Neural crest cell (in vitro differentiated cells): ENCODE data around the gene OR13C2. TPM values are rescaled to one million over a fixed set of nuclear protein-coding genes. Genes with fewer than 3 reads are reported as not detected.
A peak's percentile ranks its signal among the peaks of the same experiment; 100 is the strongest.
"Not testable (repeated sequence)": the region's sequence is repeated elsewhere in the genome, so short reads cannot be mapped to it uniquely, and the experiment has no call there.

Source experiments
- DNase-seq: peaks from one replicate; pipeline ENCODE4 v3.0.0; 2021; ENCODE audit warnings: low read depth, mixed read lengths, low spot score
- H3K27ac Mint-ChIP-seq: one replicate; pipeline ENCODE4 v1.8.0; 2021; ENCODE audit warnings: mild to moderate bottlenecking, mixed read lengths; ENCODE audit not compliant: unreplicated experiment
- H3K27me3 Mint-ChIP-seq: 2 replicates; pipeline ENCODE4 v1.8.0; 2021; ENCODE audit warnings: low read depth, mild to moderate bottlenecking, mixed read lengths
- H3K36me3 Mint-ChIP-seq: 2 replicates; pipeline ENCODE4 v1.8.0; 2021; ENCODE audit warnings: low read depth, mild to moderate bottlenecking, mixed read lengths
- H3K4me1 Mint-ChIP-seq: 2 replicates; pipeline ENCODE4 v1.8.0; 2021; ENCODE audit warnings: mixed read lengths
- H3K4me3 Mint-ChIP-seq: one replicate; pipeline ENCODE4 v1.8.0; 2021; ENCODE audit warnings: mild to moderate bottlenecking, mixed read lengths
- H3K9me3 Mint-ChIP-seq: 2 replicates; pipeline ENCODE4 v1.8.0; 2021; ENCODE audit warnings: mixed read lengths
- total RNA-seq: library from RNA; stranded (reverse); gene quantifications from 2 replicates; pipeline ENCODE4 v1.2.1, GENCODE V29; 2021
- TF ChIP-seq, protein P1 (sequence below): fragments of 200-600 bp; sonication (generic); conservative IDR thresholded peaks from 2 replicates; pipeline ENCODE4 v1.5.0; 2021; ENCODE audit warnings: antibody characterized with exemption, mild to moderate bottlenecking

The OR13C2 gene
- total RNA-seq, 1 donor from 2014 or later: not detected

DNA sequence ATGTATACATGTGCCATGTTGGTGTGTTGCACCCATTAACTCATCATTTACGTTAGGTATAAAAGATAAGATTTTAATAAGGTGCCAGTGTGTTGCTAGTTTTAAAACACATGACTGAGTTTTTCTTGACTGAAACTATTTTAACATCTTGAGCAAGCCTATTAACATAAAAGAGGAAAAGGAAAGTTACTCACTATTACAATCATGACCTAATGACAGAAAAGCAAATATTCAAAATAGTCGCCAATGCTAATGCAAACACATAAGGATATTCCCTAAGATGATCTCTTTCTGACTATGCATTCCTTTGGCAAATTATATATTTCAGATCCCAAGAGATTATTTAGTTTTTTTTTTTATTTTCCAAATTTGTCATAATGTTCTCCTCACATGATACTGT lies 5.8 kb upstream of the OR13C2 start:
- no peak overlapping the region for H3K27ac Mint-ChIP-seq
- H3K4me1 Mint-ChIP-seq: no peaks in the 10 kb centered on the region
- peaks cover 18% of the 10 kb centered on the region for H3K27me3 Mint-ChIP-seq
- TF ChIP-seq, protein P1, sequence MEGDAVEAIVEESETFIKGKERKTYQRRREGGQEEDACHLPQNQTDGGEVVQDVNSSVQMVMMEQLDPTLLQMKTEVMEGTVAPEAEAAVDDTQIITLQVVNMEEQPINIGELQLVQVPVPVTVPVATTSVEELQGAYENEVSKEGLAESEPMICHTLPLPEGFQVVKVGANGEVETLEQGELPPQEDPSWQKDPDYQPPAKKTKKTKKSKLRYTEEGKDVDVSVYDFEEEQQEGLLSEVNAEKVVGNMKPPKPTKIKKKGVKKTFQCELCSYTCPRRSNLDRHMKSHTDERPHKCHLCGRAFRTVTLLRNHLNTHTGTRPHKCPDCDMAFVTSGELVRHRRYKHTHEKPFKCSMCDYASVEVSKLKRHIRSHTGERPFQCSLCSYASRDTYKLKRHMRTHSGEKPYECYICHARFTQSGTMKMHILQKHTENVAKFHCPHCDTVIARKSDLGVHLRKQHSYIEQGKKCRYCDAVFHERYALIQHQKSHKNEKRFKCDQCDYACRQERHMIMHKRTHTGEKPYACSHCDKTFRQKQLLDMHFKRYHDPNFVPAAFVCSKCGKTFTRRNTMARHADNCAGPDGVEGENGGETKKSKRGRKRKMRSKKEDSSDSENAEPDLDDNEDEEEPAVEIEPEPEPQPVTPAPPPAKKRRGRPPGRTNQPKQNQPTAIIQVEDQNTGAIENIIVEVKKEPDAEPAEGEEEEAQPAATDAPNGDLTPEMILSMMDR: no peak
- no peak for DNase-seq
- no peak overlapping the region for H3K4me3 Mint-ChIP-seq
- H3K36me3 Mint-ChIP-seq: no peaks in the 10 kb centered on the region
- no peaks in the 10 kb centered on the region for H3K9me3 Mint-ChIP-seq

DNA sequence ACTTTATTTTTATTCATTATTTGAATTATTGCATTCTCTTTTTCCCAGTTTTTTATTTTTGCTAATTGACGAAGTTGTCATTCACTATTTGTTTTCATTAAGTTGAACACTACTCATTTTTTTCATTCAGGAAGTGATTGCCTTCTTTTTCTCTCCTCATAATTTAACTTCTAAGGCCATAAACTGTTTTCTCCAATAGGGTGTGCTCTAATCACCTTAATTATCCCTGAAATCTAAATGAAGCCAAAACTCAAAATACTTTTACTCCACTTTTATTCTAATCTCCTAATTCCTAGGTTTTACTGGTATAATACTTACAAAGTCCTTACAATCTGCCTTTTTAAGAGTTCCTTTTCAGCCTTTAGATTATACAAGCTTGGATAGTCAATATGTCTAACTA lies 2.9 kb upstream of the OR13C2 start:
- H3K4me1 Mint-ChIP-seq: no peaks in the 10 kb centered on the region
- TF ChIP-seq, protein P1: peak; percentile 26
- H3K27me3 Mint-ChIP-seq: peaks cover 37% of the 10 kb centered on the region
- no peak for DNase-seq
- H3K27ac Mint-ChIP-seq: no peak overlapping the region
- H3K9me3 Mint-ChIP-seq: no peaks in the 10 kb centered on the region
- no peaks in the 10 kb centered on the region for H3K36me3 Mint-ChIP-seq
- no peak overlapping the region for H3K4me3 Mint-ChIP-seq

DNA sequence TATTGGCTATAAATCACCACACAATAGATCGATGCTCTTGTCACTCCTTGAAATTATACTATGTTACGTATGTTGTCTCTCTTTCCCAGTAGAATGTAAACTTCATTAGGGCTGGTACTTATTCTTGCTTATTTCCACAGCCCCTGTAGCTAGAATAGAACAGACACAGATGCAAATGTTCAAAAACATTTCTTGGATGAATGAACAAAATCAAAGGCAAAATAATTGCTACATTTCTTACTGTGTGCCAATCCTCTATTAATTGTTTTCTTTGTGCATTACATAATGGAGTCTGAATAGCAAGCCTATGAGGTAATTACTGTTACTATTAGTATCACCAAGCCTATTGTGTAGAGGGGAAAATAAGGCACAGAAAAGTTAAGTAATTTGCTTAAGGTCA lies 725 bp upstream of the OR13C2 start:
- no peak for DNase-seq
- Mint-ChIP-seq H3K27ac (no peak overlapping the region), H3K27me3 (peaks cover 30% of the 10 kb centered on the region), H3K9me3 (no peaks in the 10 kb centered on the region), H3K36me3 (no peaks in the 10 kb centered on the region), H3K4me3 (no peak overlapping the region), H3K4me1 (no peaks in the 10 kb centered on the region)
- TF ChIP-seq, protein P1: no peak

DNA sequence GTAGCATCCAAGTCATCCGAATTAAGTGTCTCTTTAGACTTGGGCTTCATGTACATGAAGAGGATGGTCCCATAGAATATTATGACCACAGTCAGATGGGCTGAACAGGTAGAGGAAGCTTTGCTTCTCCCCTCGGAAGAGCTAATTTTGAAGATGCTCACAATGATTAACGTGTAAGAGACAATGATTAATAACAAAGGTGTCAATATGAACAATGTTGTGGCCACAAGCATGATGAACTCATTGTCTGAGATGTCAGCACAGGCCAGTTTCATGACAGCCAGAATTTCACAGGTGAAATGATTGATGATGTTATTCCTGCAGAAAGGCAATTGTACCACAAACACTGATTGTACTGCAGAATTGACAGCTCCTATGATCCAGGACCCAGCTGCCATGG lies 626 bp downstream of the OR13C2 start:
- H3K4me3 Mint-ChIP-seq: no peak overlapping the region
- H3K9me3 Mint-ChIP-seq: no peaks in the 10 kb centered on the region
- no peaks in the 10 kb centered on the region for H3K4me1 Mint-ChIP-seq
- TF ChIP-seq, protein P1: no peak
- H3K27me3 Mint-ChIP-seq: peaks cover 28% of the 10 kb centered on the region
- no peak overlapping the region for H3K27ac Mint-ChIP-seq
- no peaks in the 10 kb centered on the region for H3K36me3 Mint-ChIP-seq
- no peak for DNase-seq

DNA sequence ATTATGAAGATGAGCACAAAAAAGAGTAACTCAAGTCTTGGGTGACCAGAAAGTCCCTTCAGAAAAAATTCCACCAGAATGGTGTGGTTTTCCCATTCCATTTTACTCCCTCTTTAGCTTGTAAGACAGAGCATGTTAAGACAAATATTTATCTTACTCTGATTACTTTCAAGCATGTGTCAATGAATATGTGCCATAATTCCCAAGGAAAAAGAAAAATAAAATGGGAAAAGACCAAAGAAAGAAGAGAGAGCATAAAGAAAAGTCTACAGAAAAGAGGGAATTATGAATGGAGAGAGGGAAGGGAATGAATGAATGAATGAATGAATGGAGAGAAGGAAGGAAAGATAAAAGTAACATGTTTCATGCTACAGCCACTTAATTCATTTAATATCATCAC lies 6.1 kb downstream of the OR13C2 start, which contains the start of gene OR13C5:
OR13C5 (minus strand) TSS at position 101 of the 400 bp plus-strand sequence; CDS start at position 101, 0 bp downstream.
- not testable (repeated sequence) for H3K4me3 Mint-ChIP-seq, H3K36me3 Mint-ChIP-seq, DNase-seq, H3K27ac Mint-ChIP-seq, H3K4me1 Mint-ChIP-seq, H3K9me3 Mint-ChIP-seq
- peaks cover 20% of the 10 kb centered on the region for H3K27me3 Mint-ChIP-seq

DNA sequence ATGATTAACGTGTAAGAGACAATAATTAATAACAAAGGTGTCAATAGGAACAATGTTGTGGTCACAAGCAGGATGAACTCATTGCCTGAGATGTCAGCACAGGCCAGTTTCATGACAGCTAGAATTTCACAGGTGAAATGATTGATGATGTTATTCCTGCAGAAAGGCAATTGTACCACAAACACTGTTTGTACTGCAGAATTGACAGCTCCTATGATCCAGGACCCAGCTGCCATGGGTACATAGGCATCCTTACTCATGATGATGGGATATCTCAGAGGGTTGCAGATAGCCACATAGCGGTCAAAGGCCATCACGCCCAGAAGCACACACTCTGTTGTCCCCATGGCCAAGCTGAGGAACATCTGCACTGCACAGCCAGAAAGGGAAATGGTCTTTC lies 6.7 kb downstream of the OR13C2 start:
- not testable (repeated sequence) for H3K27ac Mint-ChIP-seq, H3K36me3 Mint-ChIP-seq, H3K4me3 Mint-ChIP-seq, H3K9me3 Mint-ChIP-seq, H3K4me1 Mint-ChIP-seq, DNase-seq
- H3K27me3 Mint-ChIP-seq: peaks cover 16% of the 10 kb centered on the region

DNA sequence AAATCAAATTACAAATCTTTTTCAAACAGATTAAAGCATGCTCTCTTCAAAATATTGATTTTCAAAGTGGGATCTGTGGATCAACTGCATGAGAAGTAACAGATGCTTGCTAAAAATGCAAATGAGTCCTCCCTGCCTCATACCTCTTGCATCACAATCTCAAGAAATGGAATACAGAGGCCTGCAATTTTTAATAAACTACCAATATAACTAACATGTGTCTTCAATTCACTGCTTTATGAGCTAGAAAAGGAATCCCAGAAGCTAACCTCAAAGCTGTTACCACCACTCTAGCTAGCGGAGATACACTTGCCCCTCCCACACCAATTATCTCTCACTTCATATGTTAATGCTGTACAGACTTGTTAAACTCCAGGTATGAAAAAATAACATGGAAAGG lies 15.8 kb downstream of the OR13C2 start:
- Mint-ChIP-seq H3K36me3 (no peaks in the 10 kb centered on the region), H3K27ac (no peak overlapping the region)

More for the DNA sequence above, 15.8 kb downstream of the OR13C2 start:
- no peak overlapping the region for H3K4me3 Mint-ChIP-seq
- no peaks in the 10 kb centered on the region for H3K4me1 Mint-ChIP-seq
- peaks cover 3% of the 10 kb centered on the region for H3K27me3 Mint-ChIP-seq
- TF ChIP-seq, protein P1: no peak
- H3K9me3 Mint-ChIP-seq: peaks cover 6% of the 10 kb centered on the region
- no peak for DNase-seq
